KBM-7 (cell line): ENCODE data around the gene GNB2.
"Not testable (repeated sequence)": the region's sequence is repeated elsewhere in the genome, so short reads cannot be mapped to it uniquely, and the experiment has no call there.

Experiments used
- DNase-seq: peaks from one replicate; pipeline ENCODE4 v3.0.0-alpha.2; 2015
- in situ Hi-C: fragments of 300-500 bp; cut with MboI; formaldehyde crosslinking; loops from 2 replicates; pipeline ENCODE4 v1.14.3; 2020; ENCODE audit warnings: low sequenced_read_pairs, low pct_unique_long_range_greater_than_20kb, mixed read lengths

GNB2 gene

GRCh38 chr7:100719523-100720278, 46.2 kb downstream of the GNB2 start:
- DNase-seq, result peak; percentile 31

GRCh38 chr7:100720279-100720670, 46.7 kb downstream of the GNB2 start, which contains the start of gene EPO:
Gene EPO (plus strand): TSS chr7:100720468. CDS start chr7:100720981, 513 bp downstream.
- in situ Hi-C loops, result no loop called here
- no peak for DNase-seq

More at GRCh38 chr7:100719523-100720278, 46.2 kb downstream of the GNB2 start:
- in situ Hi-C loops, result no loop called here

GRCh38 chr7:100720671-100721504, 47.3 kb downstream of the GNB2 start:
- no peak for DNase-seq
- in situ Hi-C loops, result no loop called here

- DNase-seq, result no peak
- in situ Hi-C loops, result no loop called here
Measured at GRCh38 chr7:100721505-100721812, 47.9 kb downstream of the GNB2 start.

GRCh38 chr7:100722480-100723212, 49.1 kb downstream of the GNB2 start:
- in situ Hi-C loops, result no loop called here
- DNase-seq, result no peak

GRCh38 chr7:100723732-100724275, 50.3 kb downstream of the GNB2 start:
- in situ Hi-C loops, result no loop called here
- no peak for DNase-seq

GRCh38 chr7:100724364-100724763, 50.8 kb downstream of the GNB2 start:
- DNase-seq, in situ Hi-C loops: not testable (repeated sequence)

GRCh38 chr7:100726996-100727761, 53.6 kb downstream of the GNB2 start:
- DNase-seq, result no peak

GRCh38 chr7:100728196-100728595, 54.7 kb downstream of the GNB2 start:
- DNase-seq, result no peak
- in situ Hi-C loops, result no loop called here

More at GRCh38 chr7:100726996-100727761, 53.6 kb downstream of the GNB2 start:
- in situ Hi-C loops, result no loop called here
